Measurements from ENCODE around the gene STK25.

The STK25 gene

GRCh38 chr2:241492174-241492565, 16.2 kb downstream of the STK25 start:
- ATAC-seq = no peak
- TF ChIP-seq GLIS3 (CRISPR knock-in tag; IDR thresholded peaks at IDR 0.05) (no peak), ZC3H10 (CRISPR knock-in tag; IDR thresholded peaks at IDR 0.05) (no peak), CSDC2 (CRISPR knock-in tag; IDR thresholded peaks at IDR 0.05) (no peak), BACH2 (CRISPR knock-in tag; IDR thresholded peaks at IDR 0.05; ENCODE audit: borderline replicate concordance) (no peak), TCF4 (CRISPR knock-in tag; IDR thresholded peaks at IDR 0.05; ENCODE audit: borderline replicate concordance) (no peak), TOX (CRISPR knock-in tag; IDR thresholded peaks at IDR 0.05; ENCODE audit: borderline replicate concordance) (no peak), ZFP3 (CRISPR knock-in tag; IDR thresholded peaks at IDR 0.05) (no peak), RARB (CRISPR knock-in tag; IDR thresholded peaks at IDR 0.05) (no peak), ZNF70 (CRISPR knock-in tag; IDR thresholded peaks at IDR 0.05) (no peak), PATZ1 (CRISPR knock-in tag; IDR thresholded peaks at IDR 0.05; ENCODE audit: borderline replicate concordance) (no peak), ISL1 (CRISPR knock-in tag; IDR thresholded peaks at IDR 0.05) (no peak), ARNTL (CRISPR knock-in tag; IDR thresholded peaks at IDR 0.05; ENCODE audit: borderline replicate concordance, low read depth) (no peak), ESRRG (CRISPR knock-in tag; IDR thresholded peaks at IDR 0.05) (no peak), ZFP30 (CRISPR knock-in tag; IDR thresholded peaks at IDR 0.05) (no peak), PPARA (CRISPR knock-in tag; IDR thresholded peaks at IDR 0.05; ENCODE audit: borderline replicate concordance) (no peak), SNAI2 (CRISPR knock-in tag; IDR thresholded peaks at IDR 0.05) (no peak), ZNF8 (CRISPR knock-in tag; IDR thresholded peaks at IDR 0.05) (no peak), CREB5 (CRISPR knock-in tag; IDR thresholded peaks at IDR 0.05; ENCODE audit: low read depth) (no peak)
- TF ChIP-seq, protein P1, sequence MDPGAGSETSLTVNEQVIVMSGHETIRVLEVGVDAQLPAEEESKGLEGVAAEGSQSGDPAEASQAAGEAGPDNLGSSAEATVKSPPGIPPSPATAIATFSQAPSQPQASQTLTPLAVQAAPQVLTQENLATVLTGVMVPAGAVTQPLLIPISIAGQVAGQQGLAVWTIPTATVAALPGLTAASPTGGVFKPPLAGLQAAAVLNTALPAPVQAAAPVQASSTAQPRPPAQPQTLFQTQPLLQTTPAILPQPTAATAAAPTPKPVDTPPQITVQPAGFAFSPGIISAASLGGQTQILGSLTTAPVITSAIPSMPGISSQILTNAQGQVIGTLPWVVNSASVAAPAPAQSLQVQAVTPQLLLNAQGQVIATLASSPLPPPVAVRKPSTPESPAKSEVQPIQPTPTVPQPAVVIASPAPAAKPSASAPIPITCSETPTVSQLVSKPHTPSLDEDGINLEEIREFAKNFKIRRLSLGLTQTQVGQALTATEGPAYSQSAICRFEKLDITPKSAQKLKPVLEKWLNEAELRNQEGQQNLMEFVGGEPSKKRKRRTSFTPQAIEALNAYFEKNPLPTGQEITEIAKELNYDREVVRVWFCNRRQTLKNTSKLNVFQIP (CRISPR knock-in tag; IDR thresholded peaks at IDR 0.05; ENCODE audit: borderline replicate concordance, low read depth) = no peak
- TF ChIP-seq, protein P2, sequence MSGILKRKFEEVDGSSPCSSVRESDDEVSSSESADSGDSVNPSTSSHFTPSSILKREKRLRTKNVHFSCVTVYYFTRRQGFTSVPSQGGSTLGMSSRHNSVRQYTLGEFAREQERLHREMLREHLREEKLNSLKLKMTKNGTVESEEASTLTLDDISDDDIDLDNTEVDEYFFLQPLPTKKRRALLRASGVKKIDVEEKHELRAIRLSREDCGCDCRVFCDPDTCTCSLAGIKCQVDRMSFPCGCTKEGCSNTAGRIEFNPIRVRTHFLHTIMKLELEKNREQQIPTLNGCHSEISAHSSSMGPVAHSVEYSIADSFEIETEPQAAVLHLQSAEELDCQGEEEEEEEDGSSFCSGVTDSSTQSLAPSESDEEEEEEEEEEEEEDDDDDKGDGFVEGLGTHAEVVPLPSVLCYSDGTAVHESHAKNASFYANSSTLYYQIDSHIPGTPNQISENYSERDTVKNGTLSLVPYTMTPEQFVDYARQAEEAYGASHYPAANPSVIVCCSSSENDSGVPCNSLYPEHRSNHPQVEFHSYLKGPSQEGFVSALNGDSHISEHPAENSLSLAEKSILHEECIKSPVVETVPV (CRISPR knock-in tag; IDR thresholded peaks at IDR 0.05) = no peak

GRCh38 chr2:241491549-241492173, 16.7 kb downstream of the STK25 start:
- no peak for TF ChIP-seq RARB (CRISPR knock-in tag; IDR thresholded peaks at IDR 0.05)
- TF ChIP-seq CREB5 (CRISPR knock-in tag; IDR thresholded peaks at IDR 0.05; ENCODE audit: low read depth) = no peak
- TF ChIP-seq PPARA (CRISPR knock-in tag; IDR thresholded peaks at IDR 0.05; ENCODE audit: borderline replicate concordance) = no peak
- no peak for TF ChIP-seq ESRRG (CRISPR knock-in tag; IDR thresholded peaks at IDR 0.05)
- no peak for TF ChIP-seq PATZ1 (CRISPR knock-in tag; IDR thresholded peaks at IDR 0.05; ENCODE audit: borderline replicate concordance)
- no peak for TF ChIP-seq ZC3H10 (CRISPR knock-in tag; IDR thresholded peaks at IDR 0.05)
- no peak for TF ChIP-seq TCF4 (CRISPR knock-in tag; IDR thresholded peaks at IDR 0.05; ENCODE audit: borderline replicate concordance)
- TF ChIP-seq, protein P2 (CRISPR knock-in tag; IDR thresholded peaks at IDR 0.05) = no peak
- no peak for TF ChIP-seq ZNF70 (CRISPR knock-in tag; IDR thresholded peaks at IDR 0.05)
- no peak for TF ChIP-seq GLIS3 (CRISPR knock-in tag; IDR thresholded peaks at IDR 0.05)
- TF ChIP-seq TSHZ2 (CRISPR knock-in tag; IDR thresholded peaks at IDR 0.05) = no peak
- no peak; the same call in 2 of the 3 replicates for ATAC-seq
